Transverse colon (tissue), 4 donors: ENCODE results near the gene BICD1.

Experiments used
- POLR2A ChIP-seq: fragments of 450-650 bp; IDR thresholded peaks from one replicate; pipeline ENCODE4 v1.6.1; 2016; ENCODE audit warnings: antibody characterized with exemption, mild to moderate bottlenecking, moderate library complexity
- POLR2AphosphoS5 ChIP-seq, 3 donors: sonication (generic); formaldehyde crosslinking; IDR thresholded peaks; one replicate each; pipeline ENCODE4 v1.6.1; 2016; ENCODE audit warnings: antibody characterized with exemption in 3 of 3
- TF ChIP-seq, protein P1 (sequence below), 5 experiments: fragments of 200-600 bp in 3 of 5; fragments of 450-650 bp in 2 of 5; sonication (generic) in 3 of 5; IDR thresholded peaks; 1 replicate in 2 of 5; 2 replicates in 3 of 5; pipeline ENCODE4 v1.5.1; 2016 to 2017; ENCODE audit warnings: antibody characterized with exemption in 5 of 5, inconsistent platforms in 3 of 5, mild to moderate bottlenecking in 2 of 5, moderate library complexity in 1 of 5

GRCh38 chr12:32108787-32109186 lies 2.1 kb downstream of the BICD1 start:
- TF ChIP-seq, protein P1, sequence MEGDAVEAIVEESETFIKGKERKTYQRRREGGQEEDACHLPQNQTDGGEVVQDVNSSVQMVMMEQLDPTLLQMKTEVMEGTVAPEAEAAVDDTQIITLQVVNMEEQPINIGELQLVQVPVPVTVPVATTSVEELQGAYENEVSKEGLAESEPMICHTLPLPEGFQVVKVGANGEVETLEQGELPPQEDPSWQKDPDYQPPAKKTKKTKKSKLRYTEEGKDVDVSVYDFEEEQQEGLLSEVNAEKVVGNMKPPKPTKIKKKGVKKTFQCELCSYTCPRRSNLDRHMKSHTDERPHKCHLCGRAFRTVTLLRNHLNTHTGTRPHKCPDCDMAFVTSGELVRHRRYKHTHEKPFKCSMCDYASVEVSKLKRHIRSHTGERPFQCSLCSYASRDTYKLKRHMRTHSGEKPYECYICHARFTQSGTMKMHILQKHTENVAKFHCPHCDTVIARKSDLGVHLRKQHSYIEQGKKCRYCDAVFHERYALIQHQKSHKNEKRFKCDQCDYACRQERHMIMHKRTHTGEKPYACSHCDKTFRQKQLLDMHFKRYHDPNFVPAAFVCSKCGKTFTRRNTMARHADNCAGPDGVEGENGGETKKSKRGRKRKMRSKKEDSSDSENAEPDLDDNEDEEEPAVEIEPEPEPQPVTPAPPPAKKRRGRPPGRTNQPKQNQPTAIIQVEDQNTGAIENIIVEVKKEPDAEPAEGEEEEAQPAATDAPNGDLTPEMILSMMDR (IDR thresholded peaks at IDR 0.05): no peak
- TF ChIP-seq POLR2A: no peak
- TF ChIP-seq POLR2AphosphoS5 (IDR thresholded peaks at IDR 0.05): no peak
